Heart left ventricle (tissue), 16 donors: ENCODE measurements around the gene FOXO6. TPM values are rescaled to one million over a fixed set of nuclear protein-coding genes. Genes with fewer than 3 reads are reported as not detected.

ENCODE experiments used
- ATAC-seq, 4 donors: fragments of 200-7000 bp; cut with Tn5 transposase; one replicate each; pipeline ENCODE4 v1.9.1; 2020 to 2022; ENCODE audit warnings: moderate library complexity in 4 of 4, mild to moderate bottlenecking in 3 of 4, moderate number of reproducible peaks in 1 of 4
- DNase-seq, 5 donors: peaks; one replicate each; pipeline ENCODE4 v3.0.0-alpha.2; 2020
- H3K27ac ChIP-seq, 12 donors: fragments of 200-600 bp; sonication (generic) in 4 of 12; one replicate each; pipeline versions ENCODE4 v1.5.0 to v1.8.0; 2016 to 2022; ENCODE audit warnings: mild to moderate bottlenecking in 2 of 12
- H3K27me3 ChIP-seq, 9 donors: fragments of 200-600 bp; sonication (generic) in 2 of 9; one replicate each; pipeline versions ENCODE4 v1.5.1 to v1.8.0; 2016 to 2022; ENCODE audit warnings: mild to moderate bottlenecking in 3 of 9
- H3K36me3 ChIP-seq, 9 donors: fragments of 200-600 bp; sonication (generic) in 2 of 9; one replicate each; pipeline versions ENCODE4 v1.5.0 to v1.8.0; 2018 to 2022; ENCODE audit warnings: mild to moderate bottlenecking in 2 of 9
- H3K4me1 ChIP-seq, 12 donors: fragments of 200-600 bp; sonication (generic) in 4 of 12; one replicate each; pipeline versions ENCODE4 v1.5.0 to v1.8.0; 2016 to 2022; ENCODE audit warnings: mild to moderate bottlenecking in 3 of 12
- H3K4me3 ChIP-seq, 12 donors: fragments of 200-600 bp; sonication (generic) in 4 of 12; one replicate each; pipeline versions ENCODE4 v1.5.0 to v1.8.0; 2017 to 2022; ENCODE audit warnings: mild to moderate bottlenecking in 9 of 12, moderate library complexity in 4 of 12
- H3K9me3 ChIP-seq, 12 donors: fragments of 200-600 bp; sonication (generic) in 4 of 12; one replicate each; pipeline versions ENCODE4 v1.5.0 to v1.8.0; 2016 to 2022; ENCODE audit warnings: mild to moderate bottlenecking in 1 of 12
- POLR2A ChIP-seq, 2 donors: fragments of 450-650 bp; IDR thresholded peaks; one replicate each; pipeline ENCODE4 v1.6.1; 2017; ENCODE audit warnings: antibody characterized with exemption in 2 of 2, mild to moderate bottlenecking in 2 of 2, moderate library complexity in 2 of 2
- WGBS, 4 donors: extraction: QIAGEN DNeasy Blood & Tissue Kit in 2 of 4; methylation state at CpG; one replicate each; pipeline versions ENCODE4 v1.1.5 to v1.1.7; 2013 to 2018; 5-methylcytosine and 5-hydroxymethylcytosine counted together
- intact Hi-C, 10 donors: fragments of 100-400 bp; cut with DNase I; formaldehyde crosslinking; loops; one replicate each; pipeline versions ENCODE4 v1.11.1 to v1.14.2; 2022
- polyA plus RNA-seq, 2 donors: library from polyadenylated mRNA; stranded (reverse); fragments of 200-250 nt; gene quantifications; one replicate each; pipeline ENCODE4 v1.2.3, GENCODE V29; 2013
- total RNA-seq, 9 donors: library from RNA; depleted of rRNA in 2 of 9; stranded (reverse); fragments of >200 nt in 2 of 9; fragmentation: NEBNext Ultra II Directional in 3 of 9; extraction: Animal tissue kit (Norgen Biotek cat#: 25700) in 3 of 9; gene quantifications; one replicate each; pipeline versions ENCODE4 v1.1.0 to v1.2.4, GENCODE V29; 2016 to 2023
- TF ChIP-seq, protein P1 (sequence below), 12 donors: fragments of 200-600 bp; sonication (generic) in 4 of 12; IDR thresholded peaks; one replicate each; pipeline versions ENCODE4 v1.5.0 to v1.8.0; 2018 to 2022; ENCODE audit warnings: antibody characterized with exemption in 12 of 12, mild to moderate bottlenecking in 5 of 12
- donor health status: ischemic (EF 13 %, LVEDD 7.1; RV severe dilation, severe dysfunction).
- donor health status: healthy with polysubstance abuse.
- donor health status: DM: no; HTN: yes; CAD: no.
- donor health status: DM: no; HTN: no; CAD: no.
- donor health status: ischemic (EF 25% LVEDD 6.9; RV normal size, moderate dysfunction).
- donor health status: ischemic (EF 25% LVEDD 5.7; RV mildly dilated, moderate dysfunction).
- donor health status: healthy.
- donor health status: DM: yes; HTN: yes; CAD: no.
- donor health status: ischemic (EF 35%, LVEDD 5.7; RV mildly dilated, moderate dysfunction).
- donor health status: nonischemic (EF 11% LVEDD 7.7; RV severe dilation, severe dysfunction).
- donor health status: DM: yes; HTN: yes; CAD: no.
- donor health status: PGD.
- donor health status: ischemic (EF 29% LVEDD 5.4; RV normal size, mild dysfunction).
- donor health status: nonischemic (EF 23%, LVEDD 6.1; RV moderate dilation, normal function).

The FOXO6 gene
- total and polyA plus RNA-seq, 11 donors = 0.69 to 4.8 (median 1.4) TPM

DNA sequence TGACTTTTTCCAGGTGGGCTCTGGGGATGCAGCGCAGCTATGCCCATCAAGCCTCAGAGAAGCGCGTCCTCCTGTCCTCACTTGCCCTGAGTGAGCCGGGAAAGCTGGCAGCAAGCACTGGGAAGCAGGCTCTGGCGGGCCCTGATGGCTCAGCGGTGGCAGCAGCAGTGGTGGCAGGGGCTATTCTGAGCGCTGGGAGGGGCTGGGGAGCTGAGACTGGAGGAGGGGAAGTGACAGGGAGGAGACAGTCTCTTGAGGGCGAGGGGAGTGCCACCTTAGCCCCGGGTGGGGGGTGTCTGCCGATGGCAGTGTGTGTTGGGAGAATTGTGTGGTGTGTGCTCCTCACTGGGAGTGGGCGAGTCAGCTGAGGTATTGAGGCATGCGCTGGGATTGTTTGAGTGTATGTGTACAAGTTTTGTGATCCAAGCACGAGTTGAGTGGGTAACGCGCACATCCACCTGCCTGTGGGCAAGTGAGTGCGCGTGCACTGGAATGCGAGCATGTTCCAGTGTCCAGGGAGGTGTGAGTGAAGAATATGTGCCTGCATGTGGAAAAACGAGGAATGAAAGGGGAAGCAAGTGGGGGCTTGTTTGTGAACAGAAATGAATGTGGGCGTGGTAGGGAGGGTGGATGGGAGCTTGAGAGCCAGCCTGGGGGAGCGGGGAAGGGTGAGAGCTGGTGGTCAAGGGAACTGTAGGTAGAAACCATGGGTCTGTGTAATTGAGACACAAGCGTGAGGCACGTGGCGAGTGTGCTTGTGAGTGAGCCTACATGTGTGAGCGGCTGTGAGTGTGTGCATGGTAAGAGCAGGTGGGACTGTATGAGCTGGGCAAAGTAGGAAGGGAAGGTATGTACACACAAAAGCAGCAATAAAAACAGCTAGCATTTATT lies 2.9 kb upstream of the FOXO6 start:
- 43 to 54% (median 51%) methylated on average over 25 of the region's 25 CpGs for WGBS, 4 donors
- DNase-seq (peak; percentile 71 to 85 (median 83)), ATAC-seq (peak; percentile 54 to 75 (median 59))
- H3K36me3 ChIP-seq = no peaks in the 10 kb centered on the region
- H3K9me3 ChIP-seq = no peaks in the 10 kb centered on the region
- peaks cover 0 to 23% (median 0%) of the 10 kb centered on the region in 9 donors for H3K27me3 ChIP-seq
- H3K27ac ChIP-seq = peak overlapping the region in 10 of 12 donors; percentile 48 to 90 (median 68)
- no peak for TF ChIP-seq POLR2A (IDR thresholded peaks at IDR 0.05)
- TF ChIP-seq, protein P1, sequence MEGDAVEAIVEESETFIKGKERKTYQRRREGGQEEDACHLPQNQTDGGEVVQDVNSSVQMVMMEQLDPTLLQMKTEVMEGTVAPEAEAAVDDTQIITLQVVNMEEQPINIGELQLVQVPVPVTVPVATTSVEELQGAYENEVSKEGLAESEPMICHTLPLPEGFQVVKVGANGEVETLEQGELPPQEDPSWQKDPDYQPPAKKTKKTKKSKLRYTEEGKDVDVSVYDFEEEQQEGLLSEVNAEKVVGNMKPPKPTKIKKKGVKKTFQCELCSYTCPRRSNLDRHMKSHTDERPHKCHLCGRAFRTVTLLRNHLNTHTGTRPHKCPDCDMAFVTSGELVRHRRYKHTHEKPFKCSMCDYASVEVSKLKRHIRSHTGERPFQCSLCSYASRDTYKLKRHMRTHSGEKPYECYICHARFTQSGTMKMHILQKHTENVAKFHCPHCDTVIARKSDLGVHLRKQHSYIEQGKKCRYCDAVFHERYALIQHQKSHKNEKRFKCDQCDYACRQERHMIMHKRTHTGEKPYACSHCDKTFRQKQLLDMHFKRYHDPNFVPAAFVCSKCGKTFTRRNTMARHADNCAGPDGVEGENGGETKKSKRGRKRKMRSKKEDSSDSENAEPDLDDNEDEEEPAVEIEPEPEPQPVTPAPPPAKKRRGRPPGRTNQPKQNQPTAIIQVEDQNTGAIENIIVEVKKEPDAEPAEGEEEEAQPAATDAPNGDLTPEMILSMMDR (IDR thresholded peaks at IDR 0.05) = peak in 1 of 12 donors; percentile 20
- peaks cover 0 to 57% (median 37%) of the 10 kb centered on the region in 12 donors for H3K4me1 ChIP-seq
- intact Hi-C loops = loop anchor here in 2 of 10 donors (5.0 kb wide), 3 partner anchors 39 to 59 kb away; no protein-coding TSS in a partner anchor
- H3K4me3 ChIP-seq = no peak overlapping the region

DNA sequence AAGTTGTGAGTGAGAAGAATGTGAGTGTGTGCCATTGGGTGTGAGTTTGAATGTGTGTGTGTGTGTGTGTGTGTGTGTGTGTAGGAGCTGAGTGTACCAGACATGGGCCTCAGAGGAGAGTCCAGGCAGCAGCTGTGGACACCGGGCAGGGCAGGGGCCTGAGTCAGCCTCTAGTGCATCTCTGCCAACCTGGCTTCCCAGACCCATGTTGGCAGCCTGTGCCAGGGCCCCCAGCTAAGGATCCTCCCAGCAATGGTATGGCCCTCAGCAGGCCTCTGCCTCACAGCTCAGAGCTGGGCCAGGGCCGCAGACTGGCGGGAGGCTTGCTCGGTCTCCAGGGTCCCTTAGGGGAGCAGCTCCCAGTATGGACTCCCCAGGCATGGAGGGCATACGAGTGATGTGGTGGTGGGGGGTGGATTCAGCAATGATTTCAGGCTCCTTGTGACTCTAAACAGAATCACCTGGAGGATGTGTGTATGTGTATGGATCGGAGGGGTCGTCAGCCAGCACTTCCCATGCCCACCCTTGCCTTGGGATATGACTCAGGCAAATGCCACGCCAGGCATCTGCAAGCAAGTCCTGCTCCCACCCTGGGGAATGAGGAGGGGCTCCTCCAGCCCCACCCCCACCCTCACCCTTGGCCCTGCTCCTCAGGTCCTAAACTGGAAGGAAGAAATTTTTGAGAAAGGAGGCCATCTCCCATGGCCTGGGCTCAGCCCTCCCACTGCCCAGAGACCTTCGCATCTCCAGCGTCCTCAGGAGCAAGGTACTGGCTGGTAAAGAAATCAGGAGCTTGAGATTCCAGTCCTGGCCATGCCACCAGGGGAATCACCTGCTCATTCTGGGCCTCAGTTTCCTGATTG lies 1.8 kb upstream of the FOXO6 start:
- 75 to 88% (median 86%) methylated on average over 7 to 10 of the region's 10 CpGs for WGBS, 4 donors
- Histone ChIP-seq H3K36me3 (no peaks in the 10 kb centered on the region), H3K4me1 (peaks cover 0 to 57% (median 37%) of the 10 kb centered on the region in 12 donors), H3K27me3 (peaks cover 0 to 32% (median 0%) of the 10 kb centered on the region in 9 donors), H3K4me3 (no peak overlapping the region), H3K27ac (peak overlapping the region in 5 of 12 donors; percentile 48 to 90 (median 68)), H3K9me3 (no peaks in the 10 kb centered on the region)
- peak; percentile 6 to 11 (median 9) for ATAC-seq
- peak in 3 of 5 donors; percentile 39 to 62 (median 52) for DNase-seq
- intact Hi-C loops = loop anchor here in 7 of 10 donors (2.0 to 10.0 kb wide), 5 partner anchors 38 to 58 kb away; no protein-coding TSS in a partner anchor
- TF ChIP-seq, protein P1 (IDR thresholded peaks at IDR 0.05) = no peak
- TF ChIP-seq POLR2A (IDR thresholded peaks at IDR 0.05) = no peak

DNA sequence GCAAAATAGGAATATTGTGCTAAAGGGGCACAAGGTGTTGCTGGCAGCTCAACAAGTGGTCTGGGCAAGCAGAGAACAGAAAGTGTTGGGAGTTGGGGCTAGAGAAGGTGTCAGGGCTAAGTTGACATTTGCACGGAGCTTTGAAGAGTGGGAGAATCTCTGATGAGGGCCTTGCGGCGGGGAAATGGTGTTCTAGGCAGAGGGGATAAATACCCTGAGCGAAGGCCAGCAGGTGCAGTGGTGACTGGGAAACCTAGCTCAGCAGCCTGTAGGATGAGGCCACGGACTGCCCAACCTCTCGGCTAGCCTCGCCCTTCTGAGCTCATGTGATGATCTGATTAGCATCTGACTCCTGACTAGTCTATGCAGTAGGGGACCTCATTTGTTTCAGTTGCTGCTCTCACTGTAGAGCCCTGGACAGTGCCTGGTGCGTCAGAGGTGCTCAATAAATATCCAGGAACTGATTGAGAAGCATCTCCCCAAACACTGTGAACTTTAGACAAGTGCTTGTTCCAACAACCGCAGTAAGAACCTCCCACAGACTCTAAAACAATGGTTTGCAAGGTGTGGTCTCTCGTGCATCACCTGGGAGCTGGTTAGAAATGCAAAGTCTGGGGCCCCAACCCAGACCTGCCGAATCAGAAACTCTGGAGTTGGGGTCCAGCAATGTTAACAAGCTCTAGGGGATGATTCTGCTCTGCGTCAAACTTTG lies 1.0 kb upstream of the FOXO6 start:
- H3K9me3 ChIP-seq = no peaks in the 10 kb centered on the region
- intact Hi-C loops = loop anchor here in 6 of 10 donors (2.0 to 10.0 kb wide), 3 partner anchors 55 to 57 kb away; no protein-coding TSS in a partner anchor
- peak in 1 of 5 donors; percentile 13 for DNase-seq
- TF ChIP-seq POLR2A (IDR thresholded peaks at IDR 0.05) = no peak
- TF ChIP-seq, protein P1 (IDR thresholded peaks at IDR 0.05) = no peak
- 65 to 71% (median 70%) methylated on average over 12 of the region's 12 CpGs for WGBS, 4 donors
- H3K4me3 ChIP-seq = peak overlapping the region in 9 of 12 donors; percentile 51 to 80 (median 68)
- H3K4me1 ChIP-seq = peaks cover 0 to 58% (median 37%) of the 10 kb centered on the region in 12 donors
- H3K27ac ChIP-seq = peak overlapping the region in 3 of 12 donors; percentile 33 to 66 (median 61)
- H3K36me3 ChIP-seq = no peaks in the 10 kb centered on the region
- no peak for ATAC-seq
- H3K27me3 ChIP-seq = peaks cover 0 to 35% (median 0%) of the 10 kb centered on the region in 9 donors
